NCI-H524 treated with DMSO at 0.1 percent for 48 hours (cell line): ENCODE results near the gene UGT1A7.

Experiments
- DNase-seq: peaks from one replicate; lab custom pipeline; 2025; lab: John Stamatoyannopoulos, UW

UGT1A7 gene

DNA sequence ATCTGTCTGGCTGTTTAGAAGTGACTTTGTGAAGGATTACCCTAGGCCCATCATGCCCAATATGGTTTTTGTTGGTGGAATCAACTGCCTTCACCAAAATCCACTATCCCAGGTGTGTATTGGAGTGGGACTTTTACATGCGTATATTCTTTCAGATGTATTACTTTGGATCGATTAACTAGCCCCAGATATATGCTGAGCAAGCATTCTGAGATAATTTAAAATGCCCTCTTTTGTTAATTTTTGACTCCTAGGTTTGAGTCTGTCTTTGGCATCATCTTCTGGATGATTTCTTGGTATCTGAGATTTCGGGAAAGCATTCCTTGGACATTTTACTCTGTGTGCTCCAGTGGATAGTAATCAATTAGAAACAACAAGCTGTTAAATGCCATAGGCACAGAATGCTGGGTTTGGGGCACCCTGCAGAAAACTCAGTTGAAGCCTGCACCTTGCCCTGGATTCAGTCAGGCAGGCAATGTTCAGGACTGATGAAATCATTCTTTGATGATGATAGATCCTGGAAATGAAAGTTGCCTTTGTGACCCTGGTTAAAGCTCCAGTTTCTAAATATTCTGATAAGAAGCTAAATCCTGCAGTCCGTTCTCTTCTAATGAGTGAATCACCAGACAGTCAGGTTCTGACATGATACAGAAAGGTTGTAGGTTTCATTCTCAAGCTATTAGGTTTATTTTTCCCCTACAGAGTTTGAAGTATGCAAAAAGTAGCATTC lies 79.5 kb downstream of the UGT1A7 start:
- no peak for DNase-seq

DNA sequence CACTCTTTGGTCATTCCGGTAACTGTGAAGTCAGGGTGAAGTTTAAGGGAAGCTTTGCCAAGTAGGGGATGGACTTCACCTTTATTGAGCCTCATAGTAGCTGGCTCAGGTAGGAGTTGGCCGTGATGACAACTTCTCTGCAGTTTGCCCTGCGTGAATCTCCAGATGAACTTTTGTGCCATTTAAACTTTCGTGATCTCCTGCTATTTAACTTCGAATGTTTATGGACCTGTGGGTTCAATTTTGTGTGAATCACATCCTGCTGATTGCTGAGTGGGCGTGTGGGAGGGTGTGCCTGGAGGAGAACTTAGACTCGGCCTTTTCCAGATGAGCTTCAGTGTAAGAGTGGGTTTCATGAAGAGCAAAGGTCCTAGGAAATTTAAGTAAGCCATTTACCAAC lies 82.6 kb downstream of the UGT1A7 start:
- DNase-seq: no peak

DNA sequence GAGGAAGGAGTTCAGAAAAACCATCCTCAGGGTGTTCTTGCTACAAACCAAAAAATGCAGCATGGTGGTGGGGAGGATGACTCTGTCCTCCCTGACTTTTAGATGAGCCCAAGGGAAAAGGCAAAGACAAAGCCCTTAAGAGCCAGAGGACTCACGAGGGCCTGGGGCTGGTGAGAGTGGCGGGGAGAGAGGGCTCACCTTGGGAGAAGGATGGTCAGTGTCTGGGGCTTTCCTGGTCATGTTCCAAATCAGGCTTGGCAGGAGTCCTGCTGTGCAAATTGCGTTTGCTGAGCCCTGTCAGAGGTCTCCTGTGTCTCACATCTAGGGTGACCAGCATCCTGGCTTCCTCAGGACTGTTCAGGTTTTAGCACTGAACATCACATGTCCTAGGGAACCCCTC lies 83.1 kb downstream of the UGT1A7 start:
- DNase-seq: no peak

DNA sequence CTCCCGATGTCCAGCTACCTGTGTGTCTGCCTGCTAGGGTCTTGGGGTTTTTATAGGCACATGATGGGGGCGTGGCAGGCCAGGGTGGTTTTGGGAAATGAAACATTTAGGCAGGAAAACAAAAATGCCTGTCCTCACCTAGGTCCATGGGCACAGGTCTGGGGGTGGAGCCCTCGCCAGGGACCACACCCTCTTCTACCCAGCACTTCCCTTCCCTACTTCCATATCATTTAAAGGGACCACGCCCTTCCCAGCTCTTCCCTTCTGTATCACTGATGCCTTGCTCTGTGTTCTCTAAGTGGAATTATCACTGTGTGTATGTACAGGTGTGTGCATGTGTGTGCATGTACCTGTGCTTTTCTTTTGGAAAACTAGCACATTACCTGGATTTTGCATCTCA lies 84.7 kb downstream of the UGT1A7 start:
- DNase-seq: no peak

DNA sequence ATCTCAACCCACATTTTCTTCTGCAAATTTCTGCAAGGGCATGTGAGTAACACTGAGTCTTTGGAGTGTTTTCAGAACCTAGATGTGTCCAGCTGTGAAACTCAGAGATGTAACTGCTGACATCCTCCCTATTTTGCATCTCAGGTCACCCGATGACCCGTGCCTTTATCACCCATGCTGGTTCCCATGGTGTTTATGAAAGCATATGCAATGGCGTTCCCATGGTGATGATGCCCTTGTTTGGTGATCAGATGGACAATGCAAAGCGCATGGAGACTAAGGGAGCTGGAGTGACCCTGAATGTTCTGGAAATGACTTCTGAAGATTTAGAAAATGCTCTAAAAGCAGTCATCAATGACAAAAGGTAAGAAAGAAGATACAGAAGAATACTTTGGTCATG lies 86.4 kb downstream of the UGT1A7 start:
- no peak for DNase-seq

DNA sequence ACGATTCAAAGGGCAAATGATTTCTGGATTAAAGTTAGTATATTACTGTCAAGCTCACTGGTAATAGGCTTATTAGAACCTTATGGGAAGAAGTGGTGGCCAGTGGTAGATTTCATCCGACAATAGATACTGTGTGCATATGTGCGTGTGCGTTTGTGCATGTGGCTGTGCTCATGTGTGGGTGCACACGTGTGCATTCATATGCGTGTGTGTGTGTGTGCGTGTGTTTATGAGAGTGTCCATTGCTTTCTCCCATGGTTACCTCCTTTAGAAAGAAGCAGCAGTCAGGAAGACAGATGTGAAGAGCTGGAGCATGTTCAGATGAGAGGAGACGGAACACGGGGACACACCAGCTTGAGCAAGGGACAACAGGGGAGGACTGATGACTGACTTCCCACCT lies 87.6 kb downstream of the UGT1A7 start:
- no peak for DNase-seq

DNA sequence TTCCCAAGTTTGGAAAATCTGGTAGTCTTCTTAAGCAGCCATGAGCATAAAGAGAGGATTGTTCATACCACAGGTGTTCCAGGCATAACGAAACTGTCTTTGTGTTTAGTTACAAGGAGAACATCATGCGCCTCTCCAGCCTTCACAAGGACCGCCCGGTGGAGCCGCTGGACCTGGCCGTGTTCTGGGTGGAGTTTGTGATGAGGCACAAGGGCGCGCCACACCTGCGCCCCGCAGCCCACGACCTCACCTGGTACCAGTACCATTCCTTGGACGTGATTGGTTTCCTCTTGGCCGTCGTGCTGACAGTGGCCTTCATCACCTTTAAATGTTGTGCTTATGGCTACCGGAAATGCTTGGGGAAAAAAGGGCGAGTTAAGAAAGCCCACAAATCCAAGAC lies 90.5 kb downstream of the UGT1A7 start:
- no peak for DNase-seq

DNA sequence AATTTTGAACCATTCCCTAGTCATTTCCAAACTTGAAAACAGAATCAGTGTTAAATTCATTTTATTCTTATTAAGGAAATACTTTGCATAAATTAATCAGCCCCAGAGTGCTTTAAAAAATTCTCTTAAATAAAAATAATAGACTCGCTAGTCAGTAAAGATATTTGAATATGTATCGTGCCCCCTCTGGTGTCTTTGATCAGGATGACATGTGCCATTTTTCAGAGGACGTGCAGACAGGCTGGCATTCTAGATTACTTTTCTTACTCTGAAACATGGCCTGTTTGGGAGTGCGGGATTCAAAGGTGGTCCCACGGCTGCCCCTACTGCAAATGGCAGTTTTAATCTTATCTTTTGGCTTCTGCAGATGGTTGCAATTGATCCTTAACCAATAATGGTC lies 90.9 kb downstream of the UGT1A7 start:
- no peak for DNase-seq

DNA sequence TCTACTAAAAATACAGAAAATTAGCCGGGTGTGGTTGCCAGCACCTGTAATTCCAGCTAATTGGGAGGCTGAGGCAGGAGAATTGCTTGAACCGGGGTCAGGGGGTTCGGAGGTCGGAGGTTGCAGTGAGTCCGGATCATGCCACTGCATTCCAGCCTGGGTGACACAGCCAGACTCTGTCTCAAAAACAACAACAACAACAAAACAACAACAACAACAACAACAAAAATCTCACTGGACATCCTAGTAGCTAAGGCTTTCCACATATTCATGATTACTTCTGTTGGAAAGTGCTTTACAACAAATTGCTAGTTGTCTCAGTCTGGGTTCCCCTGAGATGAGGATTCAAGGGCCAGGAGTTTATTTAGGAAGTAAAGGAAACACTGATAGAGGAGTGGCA lies 92.2 kb downstream of the UGT1A7 start:
- no peak for DNase-seq

DNA sequence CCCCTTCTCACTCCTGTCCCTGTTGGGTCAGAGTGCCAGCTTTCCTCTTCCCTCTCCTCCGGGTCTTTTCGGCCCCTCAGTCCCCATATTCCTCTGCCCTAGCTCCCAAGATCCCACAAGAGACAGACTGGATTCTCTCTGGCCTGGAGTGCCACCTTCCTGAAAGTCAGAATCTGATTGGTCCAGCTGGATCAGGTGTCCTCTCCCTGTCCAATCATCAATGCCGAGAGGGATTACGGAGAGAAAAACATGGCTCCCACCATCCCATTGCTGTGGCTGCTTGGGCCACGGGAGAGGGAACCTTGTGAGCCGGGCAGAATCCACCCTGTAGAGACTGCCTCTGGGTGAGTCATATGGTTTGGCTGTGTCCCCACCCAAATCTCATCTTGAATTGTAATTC lies 93.7 kb downstream of the UGT1A7 start:
- DNase-seq: no peak

DNA sequence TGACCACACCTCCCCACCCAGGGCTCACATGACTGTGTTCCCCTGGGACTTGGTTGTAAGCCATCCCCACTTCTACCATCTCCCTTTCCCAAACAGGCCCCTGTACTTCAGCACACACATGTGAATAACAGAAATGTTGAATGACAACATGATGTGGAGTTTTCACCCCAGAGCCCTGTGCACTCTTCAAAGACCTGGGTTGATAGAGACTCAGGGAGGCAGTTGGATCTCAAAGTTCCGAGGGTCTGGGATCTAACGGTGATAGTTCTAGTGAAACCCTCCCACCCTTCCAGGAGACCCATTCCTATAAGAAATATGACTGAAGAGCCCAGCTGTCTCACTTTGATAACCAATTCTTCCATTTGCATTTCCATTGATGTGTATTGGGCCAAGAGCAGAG lies 96.3 kb downstream of the UGT1A7 start, which contains the start of gene MROH2A:
Gene MROH2A, plus strand, starts transcription at position 301 of the 400 bp plus-strand sequence. CDS start 1,029 bp downstream, outside the sequence.
- no peak for DNase-seq

DNA sequence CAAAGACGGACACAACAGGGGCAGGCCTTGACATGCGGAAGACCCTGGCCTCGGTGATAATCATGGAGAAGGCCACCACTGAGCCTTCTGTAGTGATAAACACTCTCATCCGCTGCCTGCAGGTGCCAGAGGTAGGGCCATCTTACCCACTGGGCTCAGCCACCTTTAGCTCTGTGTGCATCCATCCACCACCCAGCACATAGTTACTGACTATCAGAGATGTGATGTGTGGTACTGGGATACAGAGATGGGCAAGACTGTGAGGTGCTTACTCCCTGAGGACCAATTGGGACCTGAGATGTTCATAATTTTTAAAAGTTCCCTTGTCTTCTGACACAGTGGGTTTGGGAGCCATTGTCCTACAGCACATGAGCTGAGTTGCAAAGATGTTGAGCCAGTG lies 98.0 kb downstream of the UGT1A7 start:
- DNase-seq: no peak

DNA sequence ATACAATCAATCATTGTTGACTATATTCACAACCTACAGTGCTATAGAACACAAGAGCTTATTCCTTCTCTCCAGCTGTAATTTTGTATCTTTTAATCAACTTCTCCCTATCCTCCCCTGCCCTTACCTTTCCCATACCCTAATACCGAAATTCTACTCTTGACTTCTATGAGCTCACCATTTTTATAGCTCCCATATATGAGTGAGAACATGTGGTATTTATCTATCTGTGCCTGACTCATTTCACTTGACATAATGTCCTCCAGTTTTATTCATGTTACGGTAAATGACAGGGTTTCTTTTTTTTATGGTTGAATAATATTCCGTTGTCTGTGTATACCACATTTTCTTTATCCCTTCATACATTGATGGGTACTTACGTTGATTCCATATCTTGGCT lies 99.1 kb downstream of the UGT1A7 start:
- DNase-seq: no peak

DNA sequence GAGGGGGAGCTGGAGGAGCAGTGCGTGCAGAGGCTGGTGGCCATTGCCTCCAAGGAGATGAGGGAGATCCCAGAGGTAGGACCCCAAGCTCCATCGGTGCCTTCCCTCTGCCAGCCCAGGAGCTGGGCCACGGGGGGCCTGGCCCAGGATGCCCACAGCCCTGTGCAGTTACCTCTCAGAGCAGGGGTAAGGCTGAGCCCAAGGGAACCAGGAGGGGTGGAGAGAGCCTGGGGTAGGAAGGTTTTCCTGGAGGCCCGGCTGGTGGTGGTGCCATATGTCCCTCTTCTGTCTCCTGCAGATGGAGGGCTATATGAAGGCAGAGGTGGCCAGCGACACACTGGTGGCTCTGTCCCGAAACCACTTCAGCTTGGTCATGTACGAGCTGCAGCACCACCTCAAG lies 107.9 kb downstream of the UGT1A7 start:
- no peak for DNase-seq

DNA sequence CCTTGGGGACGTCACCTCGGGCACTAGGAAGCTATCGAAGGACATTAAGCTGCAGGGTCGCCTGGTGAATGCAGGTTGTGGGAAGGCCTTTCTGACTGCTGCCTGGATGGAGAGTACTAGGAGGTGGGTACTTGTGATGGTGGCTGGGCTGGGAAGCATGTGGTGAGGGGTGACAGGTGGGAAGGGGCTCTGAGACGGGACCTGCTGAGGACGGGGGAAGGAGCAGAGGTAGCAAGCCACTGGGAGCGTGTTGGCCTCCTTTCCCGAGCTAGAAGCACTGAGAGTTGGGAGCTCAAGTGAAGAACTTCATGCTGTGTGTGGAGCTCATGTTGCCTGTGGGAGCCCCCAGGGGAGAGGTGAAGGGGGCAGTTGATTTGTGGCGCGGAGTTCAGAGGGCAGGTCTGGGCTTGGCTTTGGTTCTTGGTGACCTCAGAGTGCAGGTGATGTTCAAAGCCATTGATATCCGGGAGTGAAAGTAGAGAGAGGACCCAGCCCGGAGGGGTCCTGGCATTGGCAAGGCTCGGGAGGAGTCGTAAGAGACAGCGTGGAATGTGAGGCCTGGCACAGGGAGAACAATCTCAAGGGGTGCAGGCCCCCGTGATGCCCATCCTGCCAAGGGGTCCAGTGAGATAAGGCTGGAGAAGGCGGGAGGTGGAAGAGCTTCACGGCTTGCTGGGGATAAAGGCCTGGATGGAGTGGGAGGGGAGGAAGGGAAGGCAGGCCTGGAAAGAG lies 109.6 kb downstream of the UGT1A7 start:
- no peak for DNase-seq

DNA sequence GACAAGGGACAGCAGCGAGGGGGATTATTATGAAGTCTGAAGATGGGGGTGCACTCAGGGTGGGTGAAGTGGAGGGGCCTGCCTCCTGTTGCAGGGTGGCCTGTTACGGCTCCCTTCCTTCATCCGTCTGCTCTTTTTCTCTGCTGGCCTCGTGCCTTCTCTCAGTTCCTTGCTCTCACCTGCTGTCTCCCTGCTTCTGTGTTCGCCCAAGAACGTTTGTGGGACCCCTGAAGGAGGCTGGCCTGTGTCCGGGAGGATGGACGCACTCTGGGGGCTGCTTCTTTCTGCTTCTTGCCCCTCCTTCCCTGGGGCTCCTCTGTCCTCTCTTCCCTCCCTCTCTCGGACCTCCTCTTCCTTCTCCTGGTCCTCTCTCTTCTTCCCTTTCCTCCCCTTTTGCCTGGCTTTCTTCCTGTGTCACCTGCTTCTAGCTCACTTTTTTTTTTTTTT lies 110.2 kb downstream of the UGT1A7 start:
- no peak for DNase-seq

DNA sequence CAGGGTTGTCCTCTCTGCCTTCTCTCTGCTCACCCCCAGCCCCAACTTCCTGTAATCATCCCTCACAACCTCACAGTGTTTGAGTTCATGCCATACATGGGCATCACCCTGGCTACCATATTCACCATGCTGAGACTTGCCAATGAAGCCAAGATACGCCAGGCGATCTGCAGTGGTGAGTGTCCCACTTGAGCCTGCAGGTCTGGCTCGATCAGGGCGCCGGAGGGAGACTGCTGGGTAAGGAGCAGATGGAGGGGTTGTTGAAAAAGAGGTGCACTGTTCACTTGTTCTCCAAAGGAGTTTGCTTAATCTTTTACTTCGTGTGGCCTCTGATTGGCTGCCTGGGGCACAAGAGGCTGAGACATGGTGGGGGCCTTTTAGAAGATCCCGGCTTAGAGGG lies 111.0 kb downstream of the UGT1A7 start:
- no peak for DNase-seq

DNA sequence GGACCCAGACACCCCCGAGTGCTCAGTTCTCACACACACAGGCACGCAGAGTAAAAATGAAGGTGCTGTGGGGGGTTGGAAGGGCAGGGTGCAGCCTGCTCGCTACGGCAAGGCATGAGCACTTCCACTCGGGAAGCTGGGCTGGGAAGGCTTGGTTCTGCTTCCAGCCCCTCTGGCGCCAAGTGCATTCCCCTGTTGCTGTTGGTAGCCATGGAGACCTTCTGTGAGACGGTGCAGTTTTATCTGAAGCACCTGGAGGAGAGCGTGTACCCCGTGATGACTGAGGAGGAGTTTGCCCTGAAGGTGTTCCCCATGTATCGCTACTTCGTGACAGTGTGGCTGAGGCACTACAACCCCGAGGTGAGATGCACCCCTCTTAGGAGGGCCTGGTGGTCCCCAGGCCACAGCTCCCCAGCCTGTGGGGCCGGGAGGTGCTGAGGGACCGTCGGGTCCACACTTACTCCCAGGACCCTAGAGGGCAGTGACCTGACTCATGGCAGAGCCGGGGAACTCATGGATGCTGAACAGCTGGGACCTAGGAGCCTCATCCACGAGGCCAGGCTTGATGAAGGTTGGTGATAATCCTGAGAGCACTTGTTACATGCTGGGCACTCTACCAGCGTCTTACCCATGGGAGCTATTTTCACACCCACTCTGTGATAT lies 111.9 kb downstream of the UGT1A7 start:
- no peak for DNase-seq

DNA sequence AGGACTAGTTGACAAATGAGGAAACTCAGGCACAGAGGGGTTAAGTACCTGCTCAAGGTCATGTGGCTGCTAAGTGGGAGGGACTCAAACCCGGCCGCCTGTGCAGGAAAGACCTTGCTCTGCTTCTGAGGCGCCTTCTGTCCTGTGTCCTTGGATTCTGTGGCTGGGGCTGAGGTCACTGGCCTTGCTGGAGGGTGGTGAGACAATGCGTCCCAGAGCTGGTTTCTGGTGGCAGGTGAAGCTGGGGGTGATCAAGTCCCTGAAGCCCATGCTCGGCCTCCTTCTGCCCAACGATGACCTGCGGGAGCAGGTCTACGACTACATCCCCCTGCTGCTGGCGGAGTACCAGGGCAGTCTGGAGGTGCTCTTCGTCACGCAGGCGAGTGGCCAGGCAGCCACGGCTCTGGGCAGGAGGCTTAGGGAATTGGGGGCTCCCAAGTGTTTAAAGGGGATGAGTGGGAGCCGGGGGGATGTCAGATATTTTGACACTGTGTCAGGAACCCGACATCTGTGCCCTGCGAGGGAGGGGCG lies 112.5 kb downstream of the UGT1A7 start:
- DNase-seq: no peak

DNA sequence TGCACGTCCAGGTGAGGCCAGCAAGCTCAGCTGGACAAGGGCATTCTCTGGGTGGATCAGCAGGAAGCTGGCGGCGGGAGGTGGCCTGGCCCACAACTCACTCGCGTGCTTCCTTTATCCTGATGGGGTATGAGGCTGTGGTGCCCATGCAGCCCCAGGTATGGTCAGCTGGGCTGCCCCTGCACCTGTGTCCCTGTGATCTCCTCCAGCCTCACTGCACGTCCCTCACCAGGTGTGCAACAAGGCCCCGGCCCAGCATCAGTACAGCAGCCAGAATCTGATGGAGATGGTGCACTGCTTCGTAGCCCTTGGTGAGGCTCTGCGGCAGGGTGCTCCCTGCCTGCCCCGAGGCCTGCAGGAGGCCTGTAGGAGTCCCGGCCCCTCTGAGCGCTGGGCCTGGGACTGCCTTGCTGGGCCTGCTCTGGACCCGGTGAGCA lies 114.1 kb downstream of the UGT1A7 start:
- DNase-seq: no peak

DNA sequence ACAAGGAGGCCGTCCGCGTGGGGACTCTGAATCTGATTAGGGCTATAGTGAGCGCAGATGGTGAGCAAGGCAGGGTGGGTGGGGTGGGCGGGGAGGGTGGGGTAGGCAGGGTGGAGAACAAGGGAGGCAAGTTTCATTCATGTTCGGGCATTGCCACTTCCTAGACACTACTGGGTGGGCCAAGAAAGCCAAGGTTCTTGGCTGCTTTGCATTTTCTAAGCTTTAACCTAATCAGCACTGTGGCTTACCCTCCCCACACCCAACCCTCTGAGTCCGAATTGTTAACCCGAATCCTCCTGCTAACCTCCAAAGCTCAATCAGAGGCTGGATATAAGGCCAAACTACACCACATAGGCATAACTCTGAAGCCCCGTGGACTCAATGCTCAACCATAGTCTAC lies 114.6 kb downstream of the UGT1A7 start:
- no peak for DNase-seq

DNA sequence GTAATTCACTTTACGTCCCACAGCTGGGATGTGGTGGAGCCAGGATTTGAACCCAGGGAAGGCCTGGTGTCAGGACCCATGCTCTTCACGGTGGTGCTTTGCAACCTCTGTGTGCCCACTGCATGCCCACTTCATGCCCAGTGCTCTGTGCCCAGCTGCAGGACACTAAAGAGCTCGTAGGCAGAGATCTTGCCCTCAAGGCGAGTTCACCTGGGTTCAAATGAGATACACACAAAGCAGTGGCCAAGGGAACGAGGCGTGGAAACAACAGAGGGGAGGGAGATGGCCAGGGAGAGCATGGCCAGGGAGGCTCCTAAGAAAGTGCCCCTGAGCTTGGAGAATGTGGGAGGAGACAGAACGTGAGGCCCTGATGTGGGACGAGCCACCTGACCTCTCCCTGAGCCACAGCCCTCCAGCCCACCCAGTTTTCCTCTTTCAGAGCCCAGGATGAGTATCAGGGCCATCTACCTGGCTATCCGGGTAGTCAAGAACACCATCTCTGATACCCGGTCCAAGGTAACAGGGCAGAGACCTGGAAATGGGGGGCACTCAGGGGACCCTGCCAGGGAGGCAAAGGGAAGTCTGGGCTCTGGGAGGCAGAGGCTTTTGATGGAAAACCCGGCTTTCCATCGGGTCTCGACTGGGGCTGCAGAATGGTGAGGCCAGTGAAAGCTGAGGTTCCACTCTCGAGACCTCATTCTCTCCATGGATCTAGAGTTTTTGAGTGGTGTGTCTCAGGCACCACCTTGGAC lies 116.8 kb downstream of the UGT1A7 start:
- no peak for DNase-seq
